C4-2B (cell line): ENCODE results near the gene SV2A.

Experiments
- CTCF ChIP-seq: fragments of 450-650 bp; conservative IDR thresholded peaks from 2 replicates; pipeline ENCODE4 v1.5.1; 2017; ENCODE audit warnings: mild to moderate bottlenecking
- ZFX ChIP-seq: fragments of 450-650 bp; IDR thresholded peaks from 2 replicates; pipeline ENCODE4 v1.6.1; 2017

GRCh38 chr1:149906570-149907075 lies 11.0 kb downstream of the SV2A start:
- TF ChIP-seq CTCF, result no peak
- no peak for TF ChIP-seq ZFX
